Tibial nerve (tissue), 4 donors: Measurements from ENCODE around the gene SUPT3H. TPM values are rescaled to one million over a fixed set of nuclear protein-coding genes. Genes with fewer than 3 reads are reported as not detected.

Experiments
- DNase-seq, 2 donors: peaks; one replicate each; pipeline ENCODE4 v3.0.0-alpha.2; 2019; ENCODE audit warnings: low spot score in 2 of 2
- H3K27ac ChIP-seq, 4 donors: fragments of 200-600 bp; sonication (generic) in 3 of 4; one replicate each; pipeline ENCODE4 v1.5.1; 2017 to 2019; ENCODE audit warnings: mild to moderate bottlenecking in 1 of 4
- H3K27me3 ChIP-seq, 2 donors: fragments of 200-600 bp; sonication (generic) in 1 of 2; one replicate each; pipeline versions ENCODE4 v1.5.1 to v1.6.0; 2017 to 2019
- H3K36me3 ChIP-seq, 3 donors: fragments of 200-600 bp; sonication (generic); one replicate each; pipeline ENCODE4 v1.5.1; 2018 to 2019
- H3K4me1 ChIP-seq, 4 donors: fragments of 200-600 bp; sonication (generic) in 3 of 4; one replicate each; pipeline ENCODE4 v1.5.1; 2017 to 2019
- H3K4me3 ChIP-seq, 4 donors: fragments of 200-600 bp; sonication (generic) in 3 of 4; one replicate each; pipeline ENCODE4 v1.5.1; 2017 to 2019; ENCODE audit warnings: mild to moderate bottlenecking in 1 of 4, moderate library complexity in 1 of 4
- H3K9me3 ChIP-seq, 4 donors: fragments of 200-600 bp; sonication (generic) in 3 of 4; one replicate each; pipeline ENCODE4 v1.5.1; 2017 to 2019
- EP300 ChIP-seq, 2 donors: sonication (generic); formaldehyde crosslinking; IDR thresholded peaks; one replicate each; pipeline ENCODE4 v1.6.1; 2017; ENCODE audit warnings: antibody characterized with exemption in 2 of 2, mild to moderate bottlenecking in 1 of 2
- POLR2A ChIP-seq, 2 donors: fragments of 450-650 bp; IDR thresholded peaks; one replicate each; pipeline ENCODE4 v1.6.1; 2017; ENCODE audit warnings: antibody characterized with exemption in 2 of 2, mild to moderate bottlenecking in 2 of 2, moderate library complexity in 2 of 2
- WGBS, 2 donors: methylation state at CpG; one replicate each; pipeline ENCODE4 v1.1.5; 2018; 5-methylcytosine and 5-hydroxymethylcytosine counted together
- total RNA-seq, 4 donors: library from RNA; depleted of rRNA; stranded (reverse); fragments of >200 nt; gene quantifications; one replicate each; pipeline ENCODE4 v1.1.0, GENCODE V29; 2016
- TF ChIP-seq, protein P1 (sequence below), 5 experiments: fragments of 200-600 bp in 3 of 5; fragments of 450-650 bp in 2 of 5; sonication (generic) in 3 of 5; IDR thresholded peaks; one replicate each; pipeline ENCODE4 v1.5.1; 2016 to 2019; ENCODE audit warnings: antibody characterized with exemption in 5 of 5, mild to moderate bottlenecking in 3 of 5, moderate library complexity in 2 of 5

The SUPT3H gene
- total RNA-seq, 4 donors from 2014 or later, result 6.6 to 16.5 (median 14.8) TPM

DNA sequence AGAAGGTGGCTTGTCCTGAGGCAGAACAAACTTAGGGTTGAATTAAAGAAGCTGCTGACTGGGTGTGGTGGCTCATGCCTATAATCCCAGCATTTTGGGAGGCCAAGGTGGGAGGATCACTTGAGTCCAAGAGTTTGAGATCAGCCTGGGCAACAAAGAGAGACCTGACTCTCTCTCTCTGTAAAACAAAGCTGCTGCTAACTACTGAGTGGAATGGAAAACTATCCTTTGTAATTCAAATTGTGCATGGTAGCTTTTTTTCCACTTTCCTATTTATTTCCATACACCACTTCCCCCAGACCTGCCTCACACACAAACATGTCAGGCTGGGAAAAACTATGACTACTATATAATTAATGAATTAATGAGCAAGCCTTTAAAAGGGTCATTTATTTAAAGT is 553.2 kb downstream of the SUPT3H start:
- H3K27me3 ChIP-seq, result no peaks in the 10 kb centered on the region
- no peak for DNase-seq
- H3K9me3 ChIP-seq, result no peaks in the 10 kb centered on the region
- H3K4me1 ChIP-seq, result no peaks in the 10 kb centered on the region
- TF ChIP-seq, protein P1, sequence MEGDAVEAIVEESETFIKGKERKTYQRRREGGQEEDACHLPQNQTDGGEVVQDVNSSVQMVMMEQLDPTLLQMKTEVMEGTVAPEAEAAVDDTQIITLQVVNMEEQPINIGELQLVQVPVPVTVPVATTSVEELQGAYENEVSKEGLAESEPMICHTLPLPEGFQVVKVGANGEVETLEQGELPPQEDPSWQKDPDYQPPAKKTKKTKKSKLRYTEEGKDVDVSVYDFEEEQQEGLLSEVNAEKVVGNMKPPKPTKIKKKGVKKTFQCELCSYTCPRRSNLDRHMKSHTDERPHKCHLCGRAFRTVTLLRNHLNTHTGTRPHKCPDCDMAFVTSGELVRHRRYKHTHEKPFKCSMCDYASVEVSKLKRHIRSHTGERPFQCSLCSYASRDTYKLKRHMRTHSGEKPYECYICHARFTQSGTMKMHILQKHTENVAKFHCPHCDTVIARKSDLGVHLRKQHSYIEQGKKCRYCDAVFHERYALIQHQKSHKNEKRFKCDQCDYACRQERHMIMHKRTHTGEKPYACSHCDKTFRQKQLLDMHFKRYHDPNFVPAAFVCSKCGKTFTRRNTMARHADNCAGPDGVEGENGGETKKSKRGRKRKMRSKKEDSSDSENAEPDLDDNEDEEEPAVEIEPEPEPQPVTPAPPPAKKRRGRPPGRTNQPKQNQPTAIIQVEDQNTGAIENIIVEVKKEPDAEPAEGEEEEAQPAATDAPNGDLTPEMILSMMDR (IDR thresholded peaks at IDR 0.05), result no peak
- TF ChIP-seq POLR2A (IDR thresholded peaks at IDR 0.05) (no peak), EP300 (IDR thresholded peaks at IDR 0.05) (no peak)
- H3K4me3 ChIP-seq, result no peak overlapping the region
- no peak overlapping the region for H3K27ac ChIP-seq
- peaks cover 0 to 8% (median 0%) of the 10 kb centered on the region in 3 donors for H3K36me3 ChIP-seq

DNA sequence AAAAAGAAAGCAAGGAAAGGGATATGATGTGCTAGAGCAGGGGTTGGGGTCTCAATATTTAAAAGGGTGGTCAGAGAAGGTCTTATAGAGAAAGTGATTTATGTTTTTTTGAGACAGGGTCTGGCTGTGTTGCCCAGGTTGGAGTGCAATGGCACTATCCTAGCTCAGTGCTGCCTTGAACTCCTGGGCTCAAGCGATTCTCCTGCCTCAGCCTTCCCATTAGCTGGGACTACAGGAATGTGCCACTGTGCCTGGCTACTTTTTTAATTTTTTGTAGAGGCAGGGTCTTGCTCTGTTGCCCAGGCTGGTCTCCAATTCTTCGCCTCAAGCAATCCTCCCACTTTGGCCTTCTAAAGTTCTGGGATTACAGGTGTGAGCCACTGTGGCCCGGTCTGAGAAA is 557.0 kb downstream of the SUPT3H start:
- H3K27ac ChIP-seq, result no peak overlapping the region
- TF ChIP-seq, protein P1 (IDR thresholded peaks at IDR 0.05), result no peak
- TF ChIP-seq POLR2A (IDR thresholded peaks at IDR 0.05), result no peak
- 78 to 93% methylated on average over 3 of the region's 3 CpGs for WGBS, 2 donors

DNA sequence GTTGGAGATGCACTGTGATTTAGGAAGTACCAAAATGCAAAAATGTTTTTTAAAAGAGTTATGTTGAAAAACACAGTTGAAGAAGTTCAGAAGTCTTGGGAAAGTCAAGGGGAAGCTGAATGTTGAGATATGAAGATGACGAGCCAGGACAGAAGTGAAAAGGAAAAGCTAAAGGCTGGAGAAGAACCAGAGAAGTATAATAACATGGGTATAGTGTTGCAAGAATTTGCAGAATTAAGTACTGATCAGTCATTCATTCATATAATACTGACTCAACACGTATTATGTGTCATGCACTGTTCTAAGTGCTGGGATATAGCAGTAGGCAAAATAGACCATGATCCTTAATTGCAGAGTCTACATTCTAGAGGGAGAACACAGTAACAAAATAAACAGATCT is 557.4 kb downstream of the SUPT3H start:
- Histone ChIP-seq H3K9me3 (peaks cover 0 to 3% (median 1%) of the 10 kb centered on the region in 4 donors), H3K27ac (no peak overlapping the region), H3K4me3 (no peak overlapping the region), H3K36me3 (peaks cover 0 to 8% (median 0%) of the 10 kb centered on the region in 3 donors), H3K27me3 (no peaks in the 10 kb centered on the region), H3K4me1 (no peaks in the 10 kb centered on the region)
- no peak for DNase-seq
- WGBS, 2 donors, result 88 to 91% methylated on average over 2 of the region's 2 CpGs
- TF ChIP-seq POLR2A (IDR thresholded peaks at IDR 0.05) (no peak), EP300 (IDR thresholded peaks at IDR 0.05) (no peak)
- TF ChIP-seq, protein P1 (IDR thresholded peaks at IDR 0.05), result no peak

More for the DNA sequence above, 557.0 kb downstream of the SUPT3H start:
- H3K27me3 ChIP-seq, result no peaks in the 10 kb centered on the region
- no peaks in the 10 kb centered on the region for H3K4me1 ChIP-seq
- no peak overlapping the region for H3K4me3 ChIP-seq
- peaks cover 0 to 8% (median 0%) of the 10 kb centered on the region in 3 donors for H3K36me3 ChIP-seq
- H3K9me3 ChIP-seq, result peaks cover 0 to 3% (median 1%) of the 10 kb centered on the region in 4 donors
- DNase-seq, result no peak

DNA sequence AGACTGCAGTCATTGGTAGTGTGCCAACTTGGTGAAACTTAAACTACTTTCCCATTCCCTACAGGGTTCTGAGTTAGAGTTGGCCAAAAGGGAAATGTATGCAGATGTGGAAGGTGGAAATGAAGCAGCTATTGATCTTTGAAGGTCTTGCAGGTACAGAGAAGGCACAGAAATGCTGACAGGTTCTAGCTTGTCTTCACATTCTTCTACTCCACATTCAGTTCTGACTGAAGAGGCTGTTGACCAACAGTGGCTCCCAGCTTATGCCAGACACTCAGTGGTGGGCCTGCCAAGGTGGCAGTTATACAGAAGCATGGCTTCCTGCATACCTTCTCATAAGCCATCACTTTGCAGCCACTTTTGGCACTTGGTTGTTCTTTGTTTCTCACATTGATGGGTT is 566.3 kb downstream of the SUPT3H start:
- Histone ChIP-seq H3K9me3 (no peaks in the 10 kb centered on the region), H3K4me1 (peaks cover 0 to 8% (median 0%) of the 10 kb centered on the region in 4 donors), H3K4me3 (no peak overlapping the region), H3K27me3 (no peaks in the 10 kb centered on the region), H3K36me3 (no peaks in the 10 kb centered on the region), H3K27ac (no peak overlapping the region)
- TF ChIP-seq POLR2A (IDR thresholded peaks at IDR 0.05) (no peak), EP300 (IDR thresholded peaks at IDR 0.05) (no peak)
- no peak for DNase-seq

DNA sequence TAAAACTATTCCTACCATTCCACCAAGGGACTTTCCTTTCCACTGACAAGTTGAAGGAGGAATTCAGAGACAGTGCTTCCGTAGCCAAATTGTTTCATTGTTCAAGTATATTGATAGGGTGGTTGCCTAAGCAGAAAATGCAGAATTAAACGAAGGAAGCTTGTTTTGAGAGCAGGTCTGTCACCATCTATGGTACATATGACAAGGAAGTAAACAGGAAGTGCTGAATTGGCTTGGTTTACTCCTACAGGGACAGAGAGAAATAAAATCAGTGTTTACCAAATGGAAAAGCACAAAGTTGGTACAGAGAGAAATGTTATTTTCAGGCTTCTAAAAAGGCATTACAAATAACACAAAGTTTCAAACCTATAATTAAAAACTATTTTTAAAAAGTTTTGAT is 568.5 kb downstream of the SUPT3H start:
- Histone ChIP-seq H3K9me3 (no peaks in the 10 kb centered on the region), H3K4me3 (no peak overlapping the region), H3K27ac (no peak overlapping the region), H3K4me1 (peaks cover 0 to 8% (median 0%) of the 10 kb centered on the region in 4 donors), H3K27me3 (no peaks in the 10 kb centered on the region), H3K36me3 (no peaks in the 10 kb centered on the region)
- DNase-seq, result no peak
- 62 to 69% methylated on average over 2 of the region's 2 CpGs for WGBS, 2 donors
- no peak for TF ChIP-seq POLR2A (IDR thresholded peaks at IDR 0.05)
- peak in 1 of 2 donors; percentile 27 for TF ChIP-seq EP300 (IDR thresholded peaks at IDR 0.05)

DNA sequence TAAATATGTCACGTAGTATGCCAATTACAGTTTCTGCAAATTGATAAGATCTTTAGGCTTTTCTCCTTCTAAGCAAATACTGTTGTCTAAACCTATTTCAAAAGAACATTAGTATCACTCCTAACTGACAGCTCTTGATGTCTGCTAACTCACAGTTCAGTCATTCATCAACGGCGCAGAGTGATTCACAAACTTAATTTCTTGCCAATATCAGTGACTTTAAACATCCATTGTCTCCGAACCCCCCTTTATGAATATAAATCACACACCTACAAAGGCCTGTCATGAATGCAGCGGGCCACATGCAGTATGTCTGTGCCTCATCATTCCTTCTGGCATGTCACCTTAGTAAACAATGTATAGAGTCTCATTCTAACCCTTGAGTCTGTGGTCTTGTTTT is 569.6 kb downstream of the SUPT3H start:
- no peak for DNase-seq
- Histone ChIP-seq H3K4me3 (no peak overlapping the region), H3K27me3 (no peaks in the 10 kb centered on the region), H3K4me1 (peaks cover 0 to 8% (median 0%) of the 10 kb centered on the region in 4 donors), H3K9me3 (no peaks in the 10 kb centered on the region), H3K27ac (no peak overlapping the region), H3K36me3 (no peaks in the 10 kb centered on the region)
- TF ChIP-seq EP300 (IDR thresholded peaks at IDR 0.05) (no peak), POLR2A (IDR thresholded peaks at IDR 0.05) (no peak)
- TF ChIP-seq, protein P1 (IDR thresholded peaks at IDR 0.05), result no peak
- 91 to 97% methylated on average over 5 of the region's 5 CpGs for WGBS, 2 donors
